K562 (cell line): Measurements from ENCODE around the gene DCP1B. TPM values are rescaled to one million over a fixed set of nuclear protein-coding genes. Genes with fewer than 3 reads are reported as not detected.

Source experiments
- ATAC-seq: fragments of 200-7000 bp; cut with Tn5 transposase; 3 replicates; pipeline ENCODE4 v1.9.1; 2020; ENCODE audit warnings: moderate library complexity
- BruUV-seq: library from RNA; stranded (reverse); fragments of 400-500 nt; replicated peaks from 2 replicates; lab custom pipeline; 2021; lab: Mats Ljungman, UMichigan
- CTCF ChIA-PET: fragments of 300-600 bp; formaldehyde crosslinking; extraction: SDS; loops from one replicate; lab custom pipeline; 2021; ENCODE audit warnings: low intra/inter-chr PET ratio; lab: Yijun Ruan, JAX
- POLR2A ChIA-PET: fragments of 300-600, 350-650 bp; sonication (Branson Sonifier 250); formaldehyde crosslinking; extraction: SDS; loops from one replicate; lab custom pipeline; 2021; ENCODE audit warnings: antibody characterized with exemption, inconsistent platforms; lab: Yijun Ruan, JAX
- DNase-seq, 4 experiments: peaks; one replicate each; pipeline versions ENCODE4 v3.0.0 to v3.0.0-alpha.2; 2011 to 2018; ENCODE audit warnings: low spot score in 3 of 4, mixed read lengths in 3 of 4; ENCODE audit errors: extremely low read depth in 1 of 4
- FAIRE-seq: peaks from 2 replicates; lab custom pipeline; 2011; peaks lifted over from hg19 to GRCh38; lab: Jason Lieb, UNC
- H2AFZ ChIP-seq: 2 replicates; pipeline ENCODE4 v1.6.0; 2011; ENCODE audit warnings: low read depth, low read length, control low read depth, inconsistent platforms
- H3K27ac ChIP-seq: fragments of 200-600 bp; 3 replicates; pipeline ENCODE4 v1.8.0; 2011; ENCODE audit warnings: low read depth, mild to moderate bottlenecking, control low read depth, inconsistent platforms, low read length, moderate library complexity, mixed read lengths; ENCODE audit errors: extremely low read depth
- H3K27me3 ChIP-seq, 2 experiments: fragments of 300-600 bp in 1 of 2; 2 replicates in 1 of 2; 3 replicates in 1 of 2; pipeline versions ENCODE4 v1.6.0 to v1.8.0; 2011; ENCODE audit warnings: inconsistent platforms in 2 of 2, low read length in 2 of 2, mild to moderate bottlenecking in 1 of 2, mixed read lengths in 1 of 2, moderate library complexity in 1 of 2; ENCODE audit not compliant: control insufficient read depth in 2 of 2, insufficient read depth in 2 of 2
- H3K36me3 ChIP-seq: fragments of 300-600 bp; 3 replicates; pipeline ENCODE4 v1.8.0; 2011; ENCODE audit warnings: mild to moderate bottlenecking, low read length, inconsistent platforms; ENCODE audit not compliant: control insufficient read depth, insufficient read depth
- H3K4me1 ChIP-seq, 2 experiments: fragments of 200-600 bp in 1 of 2; replicated peaks in 1 of 2; 2 replicates in 1 of 2; 3 replicates in 1 of 2; pipeline versions ENCODE4 v1.5.1 to v1.8.0; 2011; ENCODE audit warnings: inconsistent platforms in 2 of 2, low read length in 2 of 2, mild to moderate bottlenecking in 1 of 2, mixed read lengths in 1 of 2, moderate library complexity in 1 of 2; ENCODE audit not compliant: control insufficient read depth in 2 of 2, insufficient read depth in 2 of 2
- H3K4me2 ChIP-seq: 2 replicates; pipeline ENCODE4 v1.6.1; 2011; ENCODE audit warnings: low read length, control low read depth, inconsistent platforms, mixed read lengths; ENCODE audit not compliant: insufficient read depth
- H3K4me3 ChIP-seq: fragments of 200-600 bp; sonication (generic), shearing (Covaris generic); 2 replicates; pipeline ENCODE4 v1.5.1; 2016; ENCODE audit warnings: control low read depth, inconsistent platforms
- H3K79me2 ChIP-seq: fragments of 200-600 bp; 3 replicates; pipeline ENCODE4 v1.8.0; 2011; ENCODE audit warnings: low read length, inconsistent platforms; ENCODE audit not compliant: control insufficient read depth, insufficient read depth
- H3K9ac ChIP-seq, 2 experiments: 2 replicates each; pipeline versions ENCODE4 v1.6.0 to v1.6.1; 2011; ENCODE audit warnings: low read depth in 2 of 2, low read length in 2 of 2, control low read depth in 1 of 2, inconsistent platforms in 1 of 2, mild to moderate bottlenecking in 1 of 2, mixed read lengths in 1 of 2; ENCODE audit not compliant: insufficient read depth in 1 of 2
- H3K9me1 ChIP-seq: one replicate; pipeline ENCODE4 v1.6.0; 2011; ENCODE audit warnings: inconsistent platforms, mild to moderate bottlenecking, low read length, moderate library complexity; ENCODE audit not compliant: control insufficient read depth, insufficient read depth
- H3K9me3 ChIP-seq: replicated peaks from 2 replicates; pipeline ENCODE4 v1.5.1; 2011; ENCODE audit warnings: low read depth, low read length, inconsistent platforms; ENCODE audit not compliant: control insufficient read depth, insufficient read depth
- H4K20me1 ChIP-seq: replicated peaks from 2 replicates; pipeline ENCODE4 v1.6.1; 2011; ENCODE audit warnings: low read length, inconsistent platforms, mixed read lengths; ENCODE audit not compliant: control insufficient read depth, insufficient read depth
- CEBPG ChIP-seq, 3 experiments: fragments of 200-800 bp in 1 of 3; sonication (Bioruptor generic) in 1 of 3; sonication (generic) in 1 of 3; formaldehyde crosslinking in 1 of 3; IDR thresholded peaks in 2 of 3; conservative IDR thresholded peaks in 1 of 3; 2 replicates each; pipeline versions ENCODE4 v1.6.1 to v1.8.0; 2016 to 2022; ENCODE audit warnings: missing compliant biosample characterization in 2 of 3, missing genetic modification characterization in 2 of 3, mild to moderate bottlenecking in 1 of 3, missing genetic modification reagents in 1 of 3
- CTCF ChIP-seq, 3 experiments: IDR thresholded peaks in 2 of 3; conservative IDR thresholded peaks in 1 of 3; 2 replicates each; pipeline ENCODE4 v1.5.1; 2011 to 2012; ENCODE audit warnings: low read length in 3 of 3, mild to moderate bottlenecking in 3 of 3, control low read depth in 2 of 3, improper control_type of control experiment in 1 of 3, inconsistent platforms in 1 of 3, low read depth in 1 of 3, mixed read lengths in 1 of 3, moderate library complexity in 1 of 3; ENCODE audit not compliant: insufficient read depth in 2 of 3
- ESRRA ChIP-seq: fragments of 450-650 bp; IDR thresholded peaks from 2 replicates; pipeline ENCODE4 v1.6.1; 2014; ENCODE audit warnings: low read depth, mild to moderate bottlenecking, moderate library complexity, borderline replicate concordance
- JUND ChIP-seq, 2 experiments: IDR thresholded peaks; 2 replicates in 1 of 2; 3 replicates in 1 of 2; pipeline ENCODE4 v1.6.1; 2011; ENCODE audit warnings: borderline replicate concordance in 2 of 2, low read depth in 2 of 2, low read length in 2 of 2, improper control_type of control experiment in 1 of 2, missing biosample characterization in 1 of 2, missing genetic modification characterization in 1 of 2, missing genetic modification reagents in 1 of 2
- POLR2A ChIP-seq: fragments of 450-650 bp; conservative IDR thresholded peaks from 2 replicates; pipeline ENCODE4 v1.6.1; 2016
- SRF ChIP-seq, 2 experiments: fragments of 250-450, 450-650 bp in 1 of 2; sonication (Bioruptor Pico) in 1 of 2; sonication (generic) in 1 of 2; formaldehyde crosslinking; IDR thresholded peaks; 2 replicates each; pipeline versions ENCODE4 v1.5.0 to v1.5.1; 2020 to 2022; ENCODE audit warnings: mild to moderate bottlenecking in 1 of 2, missing genetic modification reagents in 1 of 2
- TEAD4 ChIP-seq, 2 experiments: sonication (generic) in 1 of 2; formaldehyde crosslinking in 1 of 2; IDR thresholded peaks; 2 replicates each; pipeline versions ENCODE4 v1.6.1 to v1.8.0; 2012 to 2022; ENCODE audit warnings: borderline replicate concordance in 1 of 2, inconsistent platforms in 1 of 2, low read length in 1 of 2, mild to moderate bottlenecking in 1 of 2, missing genetic modification reagents in 1 of 2
- TGIF2 ChIP-seq: sonication (generic); formaldehyde crosslinking; IDR thresholded peaks from 2 replicates; pipeline ENCODE4 v1.8.1; 2022; ENCODE audit warnings: mild to moderate bottlenecking, missing genetic modification reagents, moderate library complexity
- USF2 ChIP-seq: sonication (generic); formaldehyde crosslinking; IDR thresholded peaks from 2 replicates; pipeline ENCODE4 v1.5.0; 2020; ENCODE audit warnings: missing genetic modification reagents
- ZBTB8A ChIP-seq: fragments of 450-650 bp; IDR thresholded peaks from 2 replicates; pipeline ENCODE4 v1.6.1; 2018; ENCODE audit warnings: mild to moderate bottlenecking, moderate library complexity; ENCODE audit not compliant: partially characterized antibody
- ZNF224 ChIP-seq: sonication (generic); formaldehyde crosslinking; IDR thresholded peaks from 2 replicates; pipeline ENCODE4 v1.8.0; 2022; ENCODE audit warnings: mild to moderate bottlenecking, missing genetic modification reagents
- ZNF324 ChIP-seq: fragments of 250-450 bp; sonication (Bioruptor Pico); IDR thresholded peaks from 2 replicates; pipeline ENCODE4 v1.4.0; 2020; ENCODE audit warnings: mild to moderate bottlenecking
- ZNF551 ChIP-seq: fragments of 250-450 bp; sonication (Bioruptor Pico); IDR thresholded peaks from 2 replicates; pipeline ENCODE4 v1.5.0; 2021; ENCODE audit warnings: mild to moderate bottlenecking, moderate library complexity
- ZNF583 ChIP-seq: fragments of 250-450 bp; sonication (Bioruptor Pico); IDR thresholded peaks from 2 replicates; pipeline ENCODE4 v1.4.0; 2020
- ZNF589 ChIP-seq: fragments of 200-800 bp; sonication (Bioruptor generic); IDR thresholded peaks from 2 replicates; pipeline ENCODE4 v1.6.1; 2016; ENCODE audit warnings: low read depth, missing genetic modification characterization, missing compliant biosample characterization
- WGBS: fragments of 100-300 bp; shearing (Covaris generic); methylation state at CpG from one replicate; pipeline ENCODE4 v1.1.6; 2016; ENCODE audit warnings: low coverage, mixed read lengths; ENCODE audit not compliant: insufficient coverage; ENCODE audit errors: missing lambda C conversion rate; 5-methylcytosine and 5-hydroxymethylcytosine counted together
- in situ Hi-C: fragments of 300-500 bp; cut with MboI; formaldehyde crosslinking; loops from 4 replicates; pipeline ENCODE4 v1.15.0; 2018; ENCODE audit warnings: inconsistent platforms, mixed read lengths
- intact Hi-C: fragments of 100-400 bp; cut with micrococcal nuclease; formaldehyde crosslinking; loops from 2 replicates; pipeline ENCODE4 v1.14.2; 2022
- polyA plus RNA-seq, 8 experiments: library from polyadenylated mRNA; depleted of rRNA in 4 of 8; stranded (reverse) in 5 of 8; unstranded in 3 of 8; fragments of >200 nt; fragmentation: Nextera tagmentation in 2 of 8; fragmentation: Illumina TruSeq in 1 of 8; extraction: Ambion mirVana in 2 of 8; extraction: Trizol in 1 of 8; gene quantifications; 2 replicates each; pipeline versions ENCODE4 v1.2.1 to v1.2.3, GENCODE V29; 2011 to 2014; ENCODE audit warnings: inconsistent platforms in 1 of 8, missing spikeins in 1 of 8
- total RNA-seq, 7 experiments: library from RNA; depleted of rRNA in 6 of 7; stranded (reverse); fragments of >200 nt in 6 of 7; fragmentation: Illumina TruSeq in 2 of 7; extraction: Trizol in 2 of 7; gene quantifications; 2 replicates each; pipeline versions ENCODE4 v1.2.1 to v1.2.3, GENCODE V29; 2011 to 2021; ENCODE audit warnings: low replicate concordance in 1 of 7

The DCP1B gene
- total and polyA plus RNA-seq, 9 of the 15 experiments (the other 6 are each of a cell fraction or from before 2014, with no cell fraction given) = 0.83 to 7.3 (median 3.4) TPM

GRCh38 chr12:2009623-2010022, 5.4 kb upstream of the DCP1B start:
- in situ Hi-C loops (no loop called here), intact Hi-C loops (no loop called here)
- BruUV-seq = no TSS peak
- Histone ChIP-seq H3K27me3 (peaks cover 0 to 2% of the 10 kb centered on the region in 2 experiments; a peak in 2 of 5 replicates), H2AFZ (no peak overlapping the region), H3K9me3 (no peaks in the 10 kb centered on the region), H3K4me3 (no peak overlapping the region), H4K20me1 (no peaks in the 10 kb centered on the region), H3K4me1 (no peaks in the 10 kb centered on the region), H3K4me2 (no peak overlapping the region), H3K36me3 (no peaks in the 10 kb centered on the region), H3K9me1 (no peaks in the 10 kb centered on the region), H3K79me2 (no peaks in the 10 kb centered on the region), H3K9ac (no peak overlapping the region), H3K27ac (no peak overlapping the region)
- WGBS = 0% methylated on average over 1 of the region's 1 CpG
- ChIA-PET CTCF (no interaction called here), POLR2A (no interaction called here)
- no peak for TF ChIP-seq USF2 (CRISPR knock-in tag)
- no peak for TF ChIP-seq JUND (IDR thresholded peaks at IDR 0.05; ENCODE audit: borderline replicate concordance, low read depth, low read length)
- no peak for TF ChIP-seq JUND (tag; IDR thresholded peaks at IDR 0.05; ENCODE audit: borderline replicate concordance, low read depth, low read length)
- TF ChIP-seq TGIF2 (CRISPR knock-in tag) = no peak
- TF ChIP-seq ZNF583 = no peak
- TF ChIP-seq POLR2A = no peak
- TF ChIP-seq SRF (CRISPR knock-in tag; IDR thresholded peaks at IDR 0.05) = no peak
- peak; percentile 89 for TF ChIP-seq ESRRA
- no peak for TF ChIP-seq TEAD4 (IDR thresholded peaks at IDR 0.05; ENCODE audit: low read length)
- no peak for TF ChIP-seq TEAD4 (CRISPR knock-in tag; IDR thresholded peaks at IDR 0.05; ENCODE audit: borderline replicate concordance)
- no peak for TF ChIP-seq ZNF324 (CRISPR knock-in tag)
- TF ChIP-seq ZNF224 = no peak
- TF ChIP-seq ZNF589 = no peak
- no peak for TF ChIP-seq CEBPG (CRISPR knock-in tag; IDR thresholded peaks at IDR 0.05)
- no peak for TF ChIP-seq CEBPG (tag; conservative IDR thresholded peaks at IDR 0.05 in 1 of 2, IDR thresholded peaks at IDR 0.05 in 1 of 2)
- no peak for TF ChIP-seq ZNF551
- TF ChIP-seq CTCF (IDR thresholded peaks at IDR 0.05 in 2 of 3, conservative IDR thresholded peaks at IDR 0.05 in 1 of 3; ENCODE audit: insufficient read depth in 2 of 3, low read depth in 1 of 3, low read length in 3 of 3) = peak in 1 of 3 experiments; percentile 20; a peak in 2 of 6 replicates
- TF ChIP-seq ZBTB8A = no peak
- FAIRE-seq = no peak
- DNase-seq = peak in 1 of 4 experiments; percentile 11
- no peak for ATAC-seq
